ENCODE results near the gene CX3CL1.
"Not testable (repeated sequence)": the region's sequence is repeated elsewhere in the genome, so short reads cannot be mapped to it uniquely, and the experiment has no call there.

The CX3CL1 gene

GRCh38 chr16:57374925-57375465 lies 2.7 kb downstream of the CX3CL1 start:
- not testable (repeated sequence) for H4K12ac ChIP-seq (ENCODE audit: low read depth, low read length); H3K79me2 ChIP-seq (ENCODE audit: control insufficient read depth, insufficient read depth, low read length, poor library complexity); H3K4ac ChIP-seq (ENCODE audit: low read depth, low read length)

GRCh38 chr16:57376313-57376818 lies 4.1 kb downstream of the CX3CL1 start:
- Histone ChIP-seq H3K4me3 (ENCODE audit: low read depth, low read length) (no peak overlapping the region), H3K23ac (ENCODE audit: low read length) (no peak overlapping the region), H4K91ac (ENCODE audit: low read depth, low read length) (no peak overlapping the region), H2BK120ac (ENCODE audit: insufficient read depth, low read length, poor library complexity) (no peak overlapping the region), H3K27me3 (ENCODE audit: insufficient read depth, low read length) (no peaks in the 10 kb centered on the region), H3K27ac (ENCODE audit: low read depth, low read length) (no peak overlapping the region), H4K12ac (ENCODE audit: low read depth, low read length) (no peak overlapping the region), H3K18ac (ENCODE audit: low read length) (no peak overlapping the region), H2BK12ac (ENCODE audit: low read length) (peak overlapping the region; percentile 58), H3K36me3 (ENCODE audit: control insufficient read depth in 1 of 2, insufficient read depth in 2 of 2, low read length in 2 of 2) (no peaks in the 10 kb centered on the region), H3K4me2 (ENCODE audit: low read length) (no peak overlapping the region), H3K9ac (ENCODE audit: low read length) (no peak overlapping the region), H4K8ac (ENCODE audit: low read depth, low read length) (no peak overlapping the region), H3K9me3 (ENCODE audit: insufficient read depth, low read depth, low read length) (no peaks in the 10 kb centered on the region), H2BK5ac (ENCODE audit: low read depth, low read length, poor library complexity) (no peak overlapping the region), H2AK5ac (ENCODE audit: low read length) (no peak overlapping the region), H2AFZ (ENCODE audit: insufficient read depth, low read length, poor library complexity) (no peak overlapping the region), H3K4ac (ENCODE audit: low read depth, low read length) (no peak overlapping the region), H3K79me2 (ENCODE audit: control insufficient read depth, insufficient read depth, low read length, poor library complexity) (no peaks in the 10 kb centered on the region), H3K4me1 (ENCODE audit: control insufficient read depth in 1 of 2, insufficient read depth in 2 of 2, low read length in 2 of 2) (peaks cover 44 to 45% of the 10 kb centered on the region in 2 experiments), H3K79me1 (ENCODE audit: low read length) (peaks cover 28% of the 10 kb centered on the region), H3K14ac (ENCODE audit: low read length) (no peak overlapping the region)
- WGBS (ENCODE audit: extremely low coverage, insufficient coverage, insufficient read length) = 100% methylated on average over 3 of the region's 3 CpGs
- DNase-seq = no peak

More at GRCh38 chr16:57374925-57375465, 2.7 kb downstream of the CX3CL1 start:
- not testable (repeated sequence) for H3K27me3 ChIP-seq (ENCODE audit: insufficient read depth, low read length); H3K4me3 ChIP-seq (ENCODE audit: low read depth, low read length); H3K23ac ChIP-seq (ENCODE audit: low read length); H3K9ac ChIP-seq (ENCODE audit: low read length); H2BK120ac ChIP-seq (ENCODE audit: insufficient read depth, low read length, poor library complexity); H2BK12ac ChIP-seq (ENCODE audit: low read length); H3K18ac ChIP-seq (ENCODE audit: low read length); H2BK5ac ChIP-seq (ENCODE audit: low read depth, low read length, poor library complexity); H4K8ac ChIP-seq (ENCODE audit: low read depth, low read length); H3K14ac ChIP-seq (ENCODE audit: low read length); H2AFZ ChIP-seq (ENCODE audit: insufficient read depth, low read length, poor library complexity); H3K4me2 ChIP-seq (ENCODE audit: low read length); H4K91ac ChIP-seq (ENCODE audit: low read depth, low read length); H2AK5ac ChIP-seq (ENCODE audit: low read length); DNase-seq; H3K27ac ChIP-seq (ENCODE audit: low read depth, low read length); H3K9me3 ChIP-seq (ENCODE audit: insufficient read depth, low read depth, low read length); H3K36me3 ChIP-seq (ENCODE audit: control insufficient read depth in 1 of 2, insufficient read depth in 2 of 2, low read length in 2 of 2)
- no CpG with 5 or more reads among the region's 8 CpGs for WGBS (ENCODE audit: extremely low coverage, insufficient coverage, insufficient read length)
- H3K79me1 ChIP-seq (ENCODE audit: low read length) = peaks cover 23% of the 10 kb centered on the region
- peaks cover 40 to 45% of the 10 kb centered on the region in 2 experiments for H3K4me1 ChIP-seq (ENCODE audit: control insufficient read depth in 1 of 2, insufficient read depth in 2 of 2, low read length in 2 of 2)

- peak overlapping the region; percentile 30 for H3K14ac ChIP-seq (ENCODE audit: low read length)
- peak overlapping the region; percentile 57 for H4K8ac ChIP-seq (ENCODE audit: low read depth, low read length)
- no peaks in the 10 kb centered on the region for H3K36me3 ChIP-seq (ENCODE audit: control insufficient read depth in 1 of 2, insufficient read depth in 2 of 2, low read length in 2 of 2)
- H3K27me3 ChIP-seq (ENCODE audit: insufficient read depth, low read length) = no peaks in the 10 kb centered on the region
- no CpG with 5 or more reads among the region's 5 CpGs for WGBS (ENCODE audit: extremely low coverage, insufficient coverage, insufficient read length)
- peaks cover 30% of the 10 kb centered on the region for H3K79me1 ChIP-seq (ENCODE audit: low read length)
- peak overlapping the region; percentile 29 for H3K4me2 ChIP-seq (ENCODE audit: low read length)
- H3K23ac ChIP-seq (ENCODE audit: low read length) = no peak overlapping the region
- no peak overlapping the region for H2AFZ ChIP-seq (ENCODE audit: insufficient read depth, low read length, poor library complexity)
- no peaks in the 10 kb centered on the region for H3K9me3 ChIP-seq (ENCODE audit: insufficient read depth, low read depth, low read length)
- peak overlapping the region; percentile 51 for H2BK5ac ChIP-seq (ENCODE audit: low read depth, low read length, poor library complexity)
- peak overlapping the region; percentile 56 for H2AK5ac ChIP-seq (ENCODE audit: low read length)
- peak overlapping the region; percentile 72 for H4K91ac ChIP-seq (ENCODE audit: low read depth, low read length)
- no peak overlapping the region for H3K4me3 ChIP-seq (ENCODE audit: low read depth, low read length)
- no peak overlapping the region for H3K4ac ChIP-seq (ENCODE audit: low read depth, low read length)
- peak overlapping the region; percentile 21 for H2BK120ac ChIP-seq (ENCODE audit: insufficient read depth, low read length, poor library complexity)
- H3K18ac ChIP-seq (ENCODE audit: low read length) = no peak overlapping the region
- H3K27ac ChIP-seq (ENCODE audit: low read depth, low read length) = peak overlapping the region; percentile 88
- H4K12ac ChIP-seq (ENCODE audit: low read depth, low read length) = no peak overlapping the region
- H3K79me2 ChIP-seq (ENCODE audit: control insufficient read depth, insufficient read depth, low read length, poor library complexity) = no peaks in the 10 kb centered on the region
- H2BK12ac ChIP-seq (ENCODE audit: low read length) = peak overlapping the region; percentile 48
- no peak overlapping the region for H3K9ac ChIP-seq (ENCODE audit: low read length)
- peaks cover 40% of the 10 kb centered on the region in 2 experiments for H3K4me1 ChIP-seq (ENCODE audit: control insufficient read depth in 1 of 2, insufficient read depth in 2 of 2, low read length in 2 of 2)
- peak; percentile 60 to 67 for DNase-seq
Observed at GRCh38 chr16:57377080-57377841, 5.0 kb downstream of the CX3CL1 start.

GRCh38 chr16:57379579-57379978 lies 7.3 kb downstream of the CX3CL1 start:
- Histone ChIP-seq H2AFZ (ENCODE audit: insufficient read depth, low read length, poor library complexity) (no peak overlapping the region), H3K27me3 (ENCODE audit: insufficient read depth, low read length) (no peaks in the 10 kb centered on the region), H3K23ac (ENCODE audit: low read length) (no peak overlapping the region), H3K4me3 (ENCODE audit: low read depth, low read length) (no peak overlapping the region), H2BK12ac (ENCODE audit: low read length) (peak overlapping the region; percentile 7), H2AK5ac (ENCODE audit: low read length) (peak overlapping the region; percentile 17), H4K12ac (ENCODE audit: low read depth, low read length) (no peak overlapping the region), H3K79me2 (ENCODE audit: control insufficient read depth, insufficient read depth, low read length, poor library complexity) (no peaks in the 10 kb centered on the region), H3K27ac (ENCODE audit: low read depth, low read length) (no peak overlapping the region), H4K8ac (ENCODE audit: low read depth, low read length) (no peak overlapping the region), H3K4me1 (ENCODE audit: control insufficient read depth in 1 of 2, insufficient read depth in 2 of 2, low read length in 2 of 2) (peaks cover 36 to 37% of the 10 kb centered on the region in 2 experiments), H2BK120ac (ENCODE audit: insufficient read depth, low read length, poor library complexity) (peak overlapping the region; percentile 9), H4K91ac (ENCODE audit: low read depth, low read length) (peak overlapping the region; percentile 40), H3K36me3 (ENCODE audit: control insufficient read depth in 1 of 2, insufficient read depth in 2 of 2, low read length in 2 of 2) (no peaks in the 10 kb centered on the region), H3K4me2 (ENCODE audit: low read length) (no peak overlapping the region), H3K9me3 (ENCODE audit: insufficient read depth, low read depth, low read length) (no peaks in the 10 kb centered on the region), H3K79me1 (ENCODE audit: low read length) (peaks cover 32% of the 10 kb centered on the region), H2BK5ac (ENCODE audit: low read depth, low read length, poor library complexity) (peak overlapping the region; percentile 5), H3K9ac (ENCODE audit: low read length) (no peak overlapping the region), H3K4ac (ENCODE audit: low read depth, low read length) (no peak overlapping the region), H3K18ac (ENCODE audit: low read length) (peak overlapping the region; percentile 2), H3K14ac (ENCODE audit: low read length) (peak overlapping the region; percentile 12)
- DNase-seq = peak; percentile 63 to 68
- no CpG with 5 or more reads among the region's 10 CpGs for WGBS (ENCODE audit: extremely low coverage, insufficient coverage, insufficient read length)
